Naive thymus-derived CD8-positive, alpha-beta T cell (primary cell): ENCODE measurements around the gene COQ8B. TPM values are rescaled to one million over a fixed set of nuclear protein-coding genes. Genes with fewer than 3 reads are reported as not detected.

Experiments
- ATAC-seq, 2 donors: fragments of 150-1000 bp; cut with Tn5 transposase in 1 of 2; sonication (Bioruptor Pico), chemical (Tn5 transposase) in 1 of 2; 1 replicate in 1 of 2; 2 replicates in 1 of 2; pipeline ENCODE4 v1.10.0; 2021; ENCODE audit warnings: mild to moderate bottlenecking in 2 of 2, moderate library complexity in 2 of 2
- POLR2A ChIA-PET: fragments of 350-600 bp; sonication (Branson Sonifier 250); formaldehyde crosslinking; loops from one replicate; lab custom pipeline; 2021; ENCODE audit warnings: antibody characterized with exemption; lab: Charles Lee
- DNase-seq, 10 donors: peaks; one replicate each; pipeline versions ENCODE4 v3.0.0 to v3.0.0-alpha.2; 2020 to 2022
- H3K27ac Mint-ChIP-seq, 10 donors: one replicate each; pipeline ENCODE4 v1.8.0; 2020 to 2022; ENCODE audit warnings: mild to moderate bottlenecking in 10 of 10, mixed read lengths in 10 of 10, moderate library complexity in 4 of 10, inconsistent platforms in 1 of 10
- H3K27me3 Mint-ChIP-seq, 5 donors: one replicate each; pipeline ENCODE4 v1.8.0; 2021 to 2022; ENCODE audit warnings: mixed read lengths in 5 of 5
- H3K36me3 Mint-ChIP-seq, 3 donors: one replicate each; pipeline ENCODE4 v1.8.0; 2020 to 2022; ENCODE audit warnings: mixed read lengths in 3 of 3, mild to moderate bottlenecking in 2 of 3, inconsistent platforms in 1 of 3
- H3K4me1 Mint-ChIP-seq, 4 donors: one replicate each; pipeline ENCODE4 v1.8.0; 2021 to 2022; ENCODE audit warnings: mixed read lengths in 4 of 4
- H3K4me3 Mint-ChIP-seq, 10 donors: one replicate each; pipeline ENCODE4 v1.8.0; 2020 to 2022; ENCODE audit warnings: mild to moderate bottlenecking in 10 of 10, mixed read lengths in 10 of 10, moderate library complexity in 6 of 10, inconsistent platforms in 1 of 10
- H3K9me3 Mint-ChIP-seq, 9 donors: one replicate each; pipeline ENCODE4 v1.8.0; 2020 to 2022; ENCODE audit warnings: mixed read lengths in 9 of 9, mild to moderate bottlenecking in 3 of 9, inconsistent platforms in 1 of 9, moderate library complexity in 1 of 9
- polyA plus RNA-seq, 3 donors: library from polyadenylated mRNA; unstranded; fragments of 300-500 nt; fragmentation: Illumina TruSeq; gene quantifications; one replicate each; pipeline ENCODE4 v1.2.3, GENCODE V29; 2021
- total RNA-seq, 8 experiments: library from RNA in 2 of 8; stranded (reverse) in 2 of 8; gene quantifications; one replicate each; pipeline ENCODE4 v1.2.3 and lab custom pipeline; 2021 to 2026

The COQ8B gene
- total and polyA plus RNA-seq, 5 experiments from 2014 or later = 9.8 to 39.3 (median 14.8) TPM

- Mint-ChIP-seq H3K4me1 (peaks cover 0 to under 1% (median 0%) of the 10 kb centered on the region in 4 donors), H3K27ac (no peak overlapping the region), H3K4me3 (no peak overlapping the region), H3K27me3 (no peaks in the 10 kb centered on the region), H3K9me3 (no peaks in the 10 kb centered on the region), H3K36me3 (peaks cover 0 to 35% (median 3%) of the 10 kb centered on the region in 3 donors)
- no peak for DNase-seq
- POLR2A ChIA-PET = interaction anchor here (0.6 to 0.8 kb wide), 2 partner anchors 14 to 17 kb away, joined by 3 to 4 read pairs; no protein-coding TSS in a partner anchor
- ATAC-seq = no peak
Observed at GRCh38 chr19:40697007-40697406, 19.7 kb downstream of the COQ8B start.

GRCh38 chr19:40695881-40696280 lies 20.8 kb downstream of the COQ8B start:
- DNase-seq (no peak), ATAC-seq (no peak)
- peaks cover 0 to 30% (median 0%) of the 10 kb centered on the region in 3 donors for H3K36me3 Mint-ChIP-seq
- POLR2A ChIA-PET = no interaction called here
- H3K4me1 Mint-ChIP-seq = peaks cover 0 to 3% (median 2%) of the 10 kb centered on the region in 4 donors
- no peaks in the 10 kb centered on the region for H3K27me3 Mint-ChIP-seq
- no peaks in the 10 kb centered on the region for H3K9me3 Mint-ChIP-seq
- no peak overlapping the region for H3K4me3 Mint-ChIP-seq
- peak overlapping the region in 1 of 10 donors; percentile 17 for H3K27ac Mint-ChIP-seq

GRCh38 chr19:40693896-40694295 lies 22.8 kb downstream of the COQ8B start:
- no peak for ATAC-seq
- Mint-ChIP-seq H3K4me1 (peaks cover 2 to 7% (median 5%) of the 10 kb centered on the region in 4 donors), H3K4me3 (no peak overlapping the region), H3K27me3 (no peaks in the 10 kb centered on the region), H3K27ac (no peak overlapping the region), H3K36me3 (peaks cover 0 to 25% (median 0%) of the 10 kb centered on the region in 3 donors), H3K9me3 (no peaks in the 10 kb centered on the region)
- POLR2A ChIA-PET = no interaction called here
- no peak for DNase-seq

GRCh38 chr19:40693150-40693788 lies 23.4 kb downstream of the COQ8B start:
- peak overlapping the region in 1 of 10 donors; percentile 26 for H3K4me3 Mint-ChIP-seq
- no peak for DNase-seq
- peak overlapping the region in 1 of 10 donors; percentile 2 for H3K27ac Mint-ChIP-seq
- H3K27me3 Mint-ChIP-seq = no peaks in the 10 kb centered on the region
- no peaks in the 10 kb centered on the region for H3K9me3 Mint-ChIP-seq
- H3K4me1 Mint-ChIP-seq = peaks cover 2 to 7% (median 5%) of the 10 kb centered on the region in 4 donors
- H3K36me3 Mint-ChIP-seq = peaks cover 0 to 25% (median 0%) of the 10 kb centered on the region in 3 donors
- POLR2A ChIA-PET = no interaction called here
- ATAC-seq = no peak

- peaks cover 0 to 23% (median 0%) of the 10 kb centered on the region in 3 donors for H3K36me3 Mint-ChIP-seq
- no peaks in the 10 kb centered on the region for H3K27me3 Mint-ChIP-seq
- POLR2A ChIA-PET = no interaction called here
- DNase-seq = no peak
- peak overlapping the region in 4 of 10 donors; percentile 36 to 72 (median 64) for H3K27ac Mint-ChIP-seq
- H3K4me1 Mint-ChIP-seq = peaks cover 2 to 7% (median 5%) of the 10 kb centered on the region in 4 donors
- no peaks in the 10 kb centered on the region for H3K9me3 Mint-ChIP-seq
- ATAC-seq = no peak
- peak overlapping the region in 5 of 10 donors; percentile 9 to 62 (median 58) for H3K4me3 Mint-ChIP-seq
Observed at GRCh38 chr19:40692212-40692551, 24.5 kb downstream of the COQ8B start.

GRCh38 chr19:40691421-40692211 lies 25.1 kb downstream of the COQ8B start:
- no peaks in the 10 kb centered on the region for H3K9me3 Mint-ChIP-seq
- H3K27me3 Mint-ChIP-seq = no peaks in the 10 kb centered on the region
- DNase-seq (peak in 3 of 10 donors; percentile 12 to 16 (median 14)), ATAC-seq (no peak)
- H3K27ac Mint-ChIP-seq = peak overlapping the region in 4 of 10 donors; percentile 33 to 80 (median 48)
- peak overlapping the region in 8 of 10 donors; percentile 12 to 94 (median 62) for H3K4me3 Mint-ChIP-seq
- peaks cover 0 to 17% (median 0%) of the 10 kb centered on the region in 3 donors for H3K36me3 Mint-ChIP-seq
- POLR2A ChIA-PET = interaction anchor here (0.7 to 1.6 kb wide), 5 partner anchors 8 to 125 kb away, joined by 3 read pairs; no protein-coding TSS in a partner anchor
- H3K4me1 Mint-ChIP-seq = peaks cover 2 to 7% (median 5%) of the 10 kb centered on the region in 4 donors

GRCh38 chr19:40690693-40691420 lies 25.8 kb downstream of the COQ8B start:
- peak overlapping the region in 9 of 10 donors; percentile 41 to 91 (median 80) for H3K27ac Mint-ChIP-seq
- ATAC-seq (peak; percentile 83 to 86), DNase-seq (peak; percentile 53 to 92 (median 78))
- peaks cover 0 to 16% (median 0%) of the 10 kb centered on the region in 3 donors for H3K36me3 Mint-ChIP-seq
- POLR2A ChIA-PET = interaction anchor here (0.7 to 1.6 kb wide), 8 partner anchors 9 to 126 kb away, joined by 3 to 4 read pairs (median 3); partner anchors contain the start of genes ACTMAP, RAB4B and SNRPA
- peaks cover 2 to 7% (median 5%) of the 10 kb centered on the region in 4 donors for H3K4me1 Mint-ChIP-seq
- H3K9me3 Mint-ChIP-seq = no peaks in the 10 kb centered on the region
- peak overlapping the region; percentile 86 to 94 (median 89) for H3K4me3 Mint-ChIP-seq
- no peaks in the 10 kb centered on the region for H3K27me3 Mint-ChIP-seq

- DNase-seq = no peak
Observed at GRCh38 chr19:40690050-40690692, 26.5 kb downstream of the COQ8B start, which contains the start of gene NUMBL. TSS of gene NUMBL (minus strand) at chr19:40690651. CDS start at chr19:40690483, 168 bp downstream.

GRCh38 chr19:40689339-40690049 lies 27.2 kb downstream of the COQ8B start:
- Mint-ChIP-seq H3K27ac (no peak overlapping the region), H3K27me3 (no peaks in the 10 kb centered on the region), H3K36me3 (peaks cover 0 to 21% (median 0%) of the 10 kb centered on the region in 3 donors), H3K4me1 (peaks cover 4 to 7% (median 5%) of the 10 kb centered on the region in 4 donors), H3K4me3 (peak overlapping the region in 4 of 10 donors; percentile 28 to 86 (median 50)), H3K9me3 (no peaks in the 10 kb centered on the region)
- ATAC-seq (peak in 1 of 2 donors; percentile 44), DNase-seq (peak in 6 of 10 donors; percentile 5 to 69 (median 18))
- POLR2A ChIA-PET = interaction anchor here (0.6 kb wide), 1 partner anchor 21 kb away, joined by 3 read pairs; no protein-coding TSS in a partner anchor

More at GRCh38 chr19:40690050-40690692, 26.5 kb downstream of the COQ8B start, which contains the start of gene NUMBL:
- POLR2A ChIA-PET = interaction anchor here (0.6 to 1.6 kb wide), 6 partner anchors 12 to 127 kb away, joined by 3 to 4 read pairs (median 3); partner anchors contain the start of genes ACTMAP, RAB4B and SNRPA
- Mint-ChIP-seq H3K9me3 (no peaks in the 10 kb centered on the region), H3K36me3 (peaks cover 0 to 21% (median 0%) of the 10 kb centered on the region in 3 donors), H3K4me3 (peak within 1 kb of the TSS; percentile 86 to 94 (median 89)), H3K27me3 (no peaks in the 10 kb centered on the region), H3K4me1 (peaks cover 3 to 7% (median 5%) of the 10 kb centered on the region in 4 donors), H3K27ac (peak within 1 kb of the TSS in 9 of 10 donors; percentile 41 to 91 (median 80))
- ATAC-seq = peak; percentile 55 to 71

GRCh38 chr19:40688987-40689338 lies 27.7 kb downstream of the COQ8B start:
- H3K27ac Mint-ChIP-seq = no peak overlapping the region
- no peak overlapping the region for H3K4me3 Mint-ChIP-seq
- H3K36me3 Mint-ChIP-seq = peaks cover 0 to 16% (median 0%) of the 10 kb centered on the region in 3 donors
- ATAC-seq = no peak
- no peaks in the 10 kb centered on the region for H3K9me3 Mint-ChIP-seq
- DNase-seq = no peak
- no peaks in the 10 kb centered on the region for H3K27me3 Mint-ChIP-seq
- peaks cover 4 to 7% (median 5%) of the 10 kb centered on the region in 4 donors for H3K4me1 Mint-ChIP-seq
- POLR2A ChIA-PET = no interaction called here

- DNase-seq = no peak
- POLR2A ChIA-PET = no interaction called here
- Mint-ChIP-seq H3K27ac (no peak overlapping the region), H3K4me1 (peaks cover 4 to 7% (median 5%) of the 10 kb centered on the region in 4 donors), H3K36me3 (peaks cover 0 to 16% (median 0%) of the 10 kb centered on the region in 3 donors), H3K9me3 (no peaks in the 10 kb centered on the region), H3K27me3 (no peaks in the 10 kb centered on the region), H3K4me3 (no peak overlapping the region)
- no peak for ATAC-seq
Observed at GRCh38 chr19:40688309-40688708, 28.4 kb downstream of the COQ8B start.
